COLO829 (cell line): ENCODE measurements around the gene TEX36.
"Not testable (repeated sequence)": the region's sequence is repeated elsewhere in the genome, so short reads cannot be mapped to it uniquely, and the experiment has no call there.

Source experiments
- DNase-seq: peaks from one replicate; pipeline ENCODE4 v3.0.0; 2012; ENCODE audit warnings: low spot score

The TEX36 gene

GRCh38 chr10:125629758-125630376, 53.1 kb downstream of the TEX36 start:
- peak; percentile 35 for DNase-seq

DNA sequence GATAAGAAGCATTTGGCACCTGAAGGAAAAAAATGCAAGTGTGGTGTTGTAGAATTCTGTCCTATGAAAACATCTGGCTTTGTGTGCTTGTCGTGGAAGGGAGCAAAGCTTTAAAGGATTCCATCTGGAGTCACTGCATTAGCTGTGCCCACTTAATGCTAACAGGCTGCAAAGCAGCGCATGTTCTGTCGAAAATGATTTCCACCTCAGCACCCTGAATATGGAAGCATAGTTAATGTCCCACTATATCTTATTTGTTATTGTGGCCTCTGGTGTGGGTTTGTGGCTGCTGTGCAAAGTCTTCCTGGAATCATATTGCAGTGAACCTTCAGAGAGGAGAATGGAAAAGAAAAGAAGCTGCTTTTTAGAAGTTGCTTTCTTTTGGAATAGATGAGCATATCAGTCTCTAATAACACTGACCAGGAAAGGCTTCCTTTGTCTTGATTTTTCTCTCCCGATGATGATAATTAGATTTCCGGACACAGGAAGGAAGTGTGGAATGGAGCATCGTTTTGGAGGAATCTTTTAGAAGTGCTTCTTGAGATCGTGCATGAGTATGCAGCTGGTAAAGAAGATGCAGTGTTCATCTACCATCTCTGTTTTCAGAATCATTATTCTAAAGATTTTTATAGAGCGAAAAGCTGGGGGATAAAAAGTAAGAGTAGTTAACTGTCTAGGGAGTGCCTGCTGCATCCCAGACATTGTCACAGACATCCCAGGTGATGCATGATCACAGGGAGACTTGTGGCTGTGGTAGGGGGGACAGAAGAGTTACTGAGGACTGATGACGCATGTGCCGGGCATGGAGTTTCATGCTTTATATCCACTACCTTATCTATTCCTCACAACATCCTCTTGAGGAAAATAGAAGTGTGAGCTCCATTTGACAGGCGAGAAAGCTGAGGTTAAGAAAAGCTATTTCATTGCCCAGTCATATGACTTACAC, 54.6 kb downstream of the TEX36 start:
- no peak for DNase-seq

DNA sequence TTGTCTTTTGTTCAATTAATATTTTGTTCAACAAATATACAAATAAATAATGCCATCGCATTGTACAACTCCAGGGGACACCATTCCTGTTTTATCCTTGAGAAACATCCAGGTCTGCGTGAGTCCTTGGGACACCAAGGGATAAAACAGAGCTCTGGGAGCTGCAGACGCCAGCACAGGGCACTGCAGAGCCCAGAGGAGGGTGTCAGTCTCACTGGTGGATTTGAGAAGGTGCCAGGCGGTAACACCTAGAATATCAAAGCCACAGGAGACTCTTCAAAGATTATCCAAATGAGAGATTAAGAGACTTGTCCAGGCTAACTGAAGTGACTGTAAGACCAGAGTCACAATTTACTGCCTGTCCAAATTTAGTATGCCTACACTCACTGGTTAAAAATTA, 55.3 kb downstream of the TEX36 start:
- no peak for DNase-seq

DNA sequence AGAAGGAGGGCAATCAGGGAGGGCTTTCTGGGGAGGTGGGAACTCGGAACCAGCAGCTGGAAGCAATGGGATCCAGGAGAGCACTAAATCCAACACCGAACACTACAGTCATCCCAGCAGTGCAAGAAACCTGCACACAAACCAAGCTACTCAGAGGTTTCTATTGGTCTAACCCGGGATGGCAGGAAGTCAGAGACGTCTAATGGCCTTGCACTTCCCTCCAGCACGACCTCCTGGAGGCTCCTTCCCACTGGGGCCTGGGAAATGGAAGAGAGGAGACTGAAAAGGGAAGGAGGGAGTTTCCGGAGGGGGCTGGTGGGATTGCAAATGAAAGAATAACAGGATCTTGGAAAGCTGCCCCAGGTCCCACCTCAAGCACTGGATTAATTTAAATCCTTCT, 56.3 kb downstream of the TEX36 start:
- DNase-seq = no peak

- DNase-seq = no peak
These were observed 57.4 kb downstream of the TEX36 start for GRCh38 chr10:125625586-125625985.

GRCh38 chr10:125624800-125625199, 58.2 kb downstream of the TEX36 start:
- no peak for DNase-seq

DNA sequence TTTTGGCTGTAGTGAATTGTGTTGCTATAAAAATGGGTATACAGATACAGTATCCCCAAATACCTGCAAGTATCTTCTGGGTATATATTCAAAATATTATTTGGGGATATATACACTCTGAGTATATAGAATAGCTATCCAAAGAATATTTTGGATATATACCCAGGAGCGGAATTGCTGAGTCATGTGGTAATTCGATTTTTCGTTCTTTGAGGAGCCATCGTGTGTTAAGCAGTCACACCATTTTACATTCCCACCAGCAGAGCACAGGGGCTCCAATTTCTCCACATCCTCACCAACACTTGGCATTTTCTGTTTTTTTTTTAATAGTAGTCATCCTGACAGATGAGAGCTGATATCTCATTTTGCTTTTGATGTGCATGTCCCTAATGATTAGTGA, 61.9 kb downstream of the TEX36 start:
- DNase-seq = no peak

DNA sequence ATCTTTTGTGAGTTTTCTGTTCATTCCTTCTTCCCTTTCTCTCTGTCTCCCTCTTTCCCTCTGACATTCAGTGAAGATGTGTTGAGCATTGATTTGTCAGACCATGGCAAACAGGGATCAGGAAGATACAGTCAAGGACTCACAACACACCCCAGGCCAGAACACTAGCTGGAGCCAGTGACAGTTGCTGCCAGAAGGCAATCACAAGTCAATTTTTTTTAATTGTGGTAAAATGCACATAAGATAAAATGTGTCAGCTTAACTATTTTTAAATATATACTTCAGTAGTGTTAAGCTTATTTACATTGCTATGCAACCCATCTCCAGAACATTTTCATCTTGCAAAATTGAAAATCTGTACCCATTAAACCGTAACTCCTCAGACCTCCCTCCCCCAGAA, 62.6 kb downstream of the TEX36 start:
- DNase-seq = no peak

GRCh38 chr10:125613062-125613461, 69.9 kb downstream of the TEX36 start:
- DNase-seq = not testable (repeated sequence)

- DNase-seq = no peak
These were observed 71.2 kb downstream of the TEX36 start for GRCh38 chr10:125611756-125612155.

- no peak for DNase-seq
These were observed 71.7 kb downstream of the TEX36 start for GRCh38 chr10:125611216-125611615.

- DNase-seq = no peak
These were observed 73.1 kb downstream of the TEX36 start for GRCh38 chr10:125609859-125610258.

GRCh38 chr10:125608474-125608873, 74.5 kb downstream of the TEX36 start:
- DNase-seq = no peak

- DNase-seq = no peak
These were observed 75.2 kb downstream of the TEX36 start for GRCh38 chr10:125607689-125608290.

DNA sequence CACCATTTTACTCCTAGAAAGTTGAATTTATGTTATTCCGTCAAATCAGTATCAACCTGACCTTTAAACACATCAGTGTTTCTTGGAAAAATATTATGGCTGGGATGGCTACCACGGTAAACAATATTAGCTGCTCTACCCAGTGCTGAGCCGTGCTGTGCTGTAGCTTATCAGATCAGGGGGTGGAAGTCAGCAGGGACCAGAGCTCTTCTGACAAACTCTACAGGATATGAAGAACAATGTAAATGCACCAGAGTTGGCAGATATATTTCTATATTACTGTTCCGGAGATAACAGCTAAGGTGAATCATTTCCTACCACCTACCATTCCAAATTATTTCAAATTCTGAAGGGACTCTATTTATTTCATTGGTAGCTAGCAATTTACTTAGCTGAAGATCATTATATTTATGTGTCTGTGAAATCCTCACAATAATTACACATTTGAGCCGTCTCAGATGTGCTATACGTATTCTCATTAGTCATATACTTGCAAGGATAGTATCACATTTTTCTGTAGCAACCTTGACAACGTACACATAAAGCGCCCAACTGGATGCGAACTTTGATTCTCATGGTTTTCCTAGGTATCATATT, 76.5 kb downstream of the TEX36 start:
- DNase-seq = no peak
